Astrocyte (in vitro differentiated cells and primary cell): ENCODE data around the gene CAVIN1. TPM values are rescaled to one million over a fixed set of nuclear protein-coding genes. Genes with fewer than 3 reads are reported as not detected.

Experiments used
- DNase-seq: peaks from one replicate; pipeline ENCODE4 v3.0.0-alpha.2; 2010; ENCODE audit warnings: low read depth
- FAIRE-seq: peaks from 2 replicates; lab custom pipeline; 2011; peaks lifted over from hg19 to GRCh38; lab: Jason Lieb, UNC
- H2AFZ ChIP-seq: 2 replicates; pipeline ENCODE4 v1.6.0; 2012; ENCODE audit warnings: low read depth, low read length, inconsistent platforms
- H3K27ac ChIP-seq: 2 replicates; pipeline ENCODE4 v1.5.1; 2011; ENCODE audit warnings: low read depth, low read length, inconsistent platforms
- H3K27me3 ChIP-seq: 2 replicates; pipeline ENCODE4 v1.6.0; 2011; ENCODE audit warnings: low read length, inconsistent platforms; ENCODE audit not compliant: insufficient read depth
- H3K36me3 ChIP-seq: 2 replicates; pipeline ENCODE4 v1.5.1; 2011; ENCODE audit warnings: low read length, inconsistent platforms; ENCODE audit not compliant: insufficient read depth
- H3K4me1 ChIP-seq: 2 replicates; pipeline ENCODE4 v1.5.1; 2011; ENCODE audit warnings: low read length, inconsistent platforms; ENCODE audit not compliant: insufficient read depth
- H3K4me2 ChIP-seq: 2 replicates; pipeline ENCODE4 v1.6.0; 2012; ENCODE audit warnings: low read length, inconsistent platforms
- H3K4me3 ChIP-seq: 2 replicates; pipeline ENCODE4 v1.5.1; 2011; ENCODE audit warnings: low read depth, mild to moderate bottlenecking, low read length, inconsistent platforms; ENCODE audit not compliant: insufficient read depth
- H3K79me2 ChIP-seq: 2 replicates; pipeline ENCODE4 v1.6.0; 2012; ENCODE audit warnings: mild to moderate bottlenecking, low read length, inconsistent platforms; ENCODE audit not compliant: insufficient read depth
- H3K9ac ChIP-seq: 2 replicates; pipeline ENCODE4 v1.6.0; 2012; ENCODE audit warnings: mild to moderate bottlenecking, low read length, inconsistent platforms
- H3K9me3 ChIP-seq: 2 replicates; pipeline ENCODE4 v1.5.1; 2012; ENCODE audit warnings: low read depth, mild to moderate bottlenecking, low read length, inconsistent platforms; ENCODE audit not compliant: insufficient read depth
- H4K20me1 ChIP-seq: 2 replicates; pipeline ENCODE4 v1.6.0; 2012; ENCODE audit warnings: low read length, inconsistent platforms; ENCODE audit not compliant: insufficient read depth
- H3K27ac Mint-ChIP-seq: one replicate; pipeline ENCODE4 v1.8.0; 2021; ENCODE audit warnings: mild to moderate bottlenecking, mixed read lengths; ENCODE audit not compliant: unreplicated experiment
- H3K27me3 Mint-ChIP-seq: one replicate; pipeline ENCODE4 v1.8.0; 2021; ENCODE audit warnings: low read depth, mixed read lengths; ENCODE audit not compliant: unreplicated experiment
- H3K36me3 Mint-ChIP-seq: one replicate; pipeline ENCODE4 v1.8.0; 2021; ENCODE audit warnings: low read depth, mixed read lengths; ENCODE audit not compliant: unreplicated experiment
- H3K4me1 Mint-ChIP-seq: one replicate; pipeline ENCODE4 v1.8.0; 2021; ENCODE audit warnings: low read depth, mixed read lengths; ENCODE audit not compliant: unreplicated experiment
- H3K4me3 Mint-ChIP-seq: one replicate; pipeline ENCODE4 v1.8.0; 2021; ENCODE audit warnings: mild to moderate bottlenecking, moderate library complexity, mixed read lengths; ENCODE audit not compliant: unreplicated experiment
- H3K9me3 Mint-ChIP-seq: one replicate; pipeline ENCODE4 v1.8.0; 2021; ENCODE audit warnings: mild to moderate bottlenecking, mixed read lengths; ENCODE audit not compliant: unreplicated experiment
- CTCF ChIP-seq: IDR thresholded peaks from 2 replicates; pipeline ENCODE4 v1.5.1; 2011; ENCODE audit warnings: low read depth, mild to moderate bottlenecking, inconsistent platforms, low read length, moderate library complexity; ENCODE audit not compliant: insufficient read depth
- EZH2 ChIP-seq: IDR thresholded peaks from 2 replicates; pipeline ENCODE4 v1.6.1; 2012; ENCODE audit warnings: mild to moderate bottlenecking, low read length, inconsistent platforms; ENCODE audit not compliant: insufficient read depth
- total RNA-seq: library from RNA; stranded (reverse); gene quantifications from 2 replicates; pipeline ENCODE4 v1.2.1, GENCODE V29; 2021

The CAVIN1 gene
- total RNA-seq, 1 donor from 2014 or later: 602 TPM

GRCh38 chr17:42386777-42387657 is 36.0 kb downstream of the CAVIN1 start:
- Mint-ChIP-seq H3K27ac (peak overlapping the region; percentile 47), H3K9me3 (no peaks in the 10 kb centered on the region), H3K4me3 (peak overlapping the region; percentile 96), H3K4me1 (peaks cover 10% of the 10 kb centered on the region), H3K27me3 (no peaks in the 10 kb centered on the region), H3K36me3 (peaks cover 6% of the 10 kb centered on the region)
- peak; percentile 70 for DNase-seq
- TF ChIP-seq CTCF (no peak), EZH2 (no peak)
- H3K4me2 ChIP-seq: peak overlapping the region; percentile 88
- no peaks in the 10 kb centered on the region for H3K9me3 ChIP-seq
- H4K20me1 ChIP-seq: peaks cover 52% of the 10 kb centered on the region
- H3K79me2 ChIP-seq: peaks cover 61% of the 10 kb centered on the region
- H2AFZ ChIP-seq: no peak overlapping the region
- no peak for FAIRE-seq
- no peaks in the 10 kb centered on the region for H3K36me3 ChIP-seq
- H3K27ac ChIP-seq: peak overlapping the region; percentile 81
- no peaks in the 10 kb centered on the region for H3K27me3 ChIP-seq
- H3K4me3 ChIP-seq: peak overlapping the region; percentile 76
- H3K4me1 ChIP-seq: peaks cover 10% of the 10 kb centered on the region
- H3K9ac ChIP-seq: peak overlapping the region; percentile 91

- H4K20me1 ChIP-seq: peaks cover 90% of the 10 kb centered on the region
Observed at GRCh38 chr17:42381898-42382297, 41.2 kb downstream of the CAVIN1 start.

More at GRCh38 chr17:42381898-42382297, 41.2 kb downstream of the CAVIN1 start:
- no peak overlapping the region for H3K4me3 Mint-ChIP-seq
- FAIRE-seq: no peak
- no peak overlapping the region for H3K4me2 ChIP-seq
- H3K27me3 ChIP-seq: no peaks in the 10 kb centered on the region
- no peak overlapping the region for H2AFZ ChIP-seq
- H3K36me3 Mint-ChIP-seq: peaks cover 8% of the 10 kb centered on the region
- H3K27ac Mint-ChIP-seq: no peak overlapping the region
- DNase-seq: no peak
- H3K4me3 ChIP-seq: no peak overlapping the region
- H3K9me3 ChIP-seq: no peaks in the 10 kb centered on the region
- no peak overlapping the region for H3K9ac ChIP-seq
- H3K27me3 Mint-ChIP-seq: no peaks in the 10 kb centered on the region
- TF ChIP-seq CTCF: no peak
- no peak for TF ChIP-seq EZH2
- no peak overlapping the region for H3K27ac ChIP-seq
- peaks cover 16% of the 10 kb centered on the region for H3K4me1 Mint-ChIP-seq
- H3K36me3 ChIP-seq: no peaks in the 10 kb centered on the region
- no peaks in the 10 kb centered on the region for H3K9me3 Mint-ChIP-seq
- peaks cover 96% of the 10 kb centered on the region for H3K79me2 ChIP-seq
- H3K4me1 ChIP-seq: peaks cover 11% of the 10 kb centered on the region
